DOHH2 (cell line): ENCODE data around the gene DCK.

Source experiments
- EZH2phosphoT487 ChIP-seq: fragments of 200-600 bp; sonication (generic); IDR thresholded peaks from 2 replicates; pipeline ENCODE4 v1.6.1; 2017; ENCODE audit warnings: borderline replicate concordance, mild to moderate bottlenecking, antibody characterized with exemption, low read length, moderate library complexity, mixed read lengths
- TF ChIP-seq, protein P1 (sequence below): fragments of 200-600 bp; sonication (generic); IDR thresholded peaks from one replicate; pipeline ENCODE4 v1.5.1; 2014; ENCODE audit warnings: antibody characterized with exemption, mild to moderate bottlenecking, low read depth, low read length; ENCODE audit not compliant: poor library complexity, severe bottlenecking

- TF ChIP-seq, protein P1, sequence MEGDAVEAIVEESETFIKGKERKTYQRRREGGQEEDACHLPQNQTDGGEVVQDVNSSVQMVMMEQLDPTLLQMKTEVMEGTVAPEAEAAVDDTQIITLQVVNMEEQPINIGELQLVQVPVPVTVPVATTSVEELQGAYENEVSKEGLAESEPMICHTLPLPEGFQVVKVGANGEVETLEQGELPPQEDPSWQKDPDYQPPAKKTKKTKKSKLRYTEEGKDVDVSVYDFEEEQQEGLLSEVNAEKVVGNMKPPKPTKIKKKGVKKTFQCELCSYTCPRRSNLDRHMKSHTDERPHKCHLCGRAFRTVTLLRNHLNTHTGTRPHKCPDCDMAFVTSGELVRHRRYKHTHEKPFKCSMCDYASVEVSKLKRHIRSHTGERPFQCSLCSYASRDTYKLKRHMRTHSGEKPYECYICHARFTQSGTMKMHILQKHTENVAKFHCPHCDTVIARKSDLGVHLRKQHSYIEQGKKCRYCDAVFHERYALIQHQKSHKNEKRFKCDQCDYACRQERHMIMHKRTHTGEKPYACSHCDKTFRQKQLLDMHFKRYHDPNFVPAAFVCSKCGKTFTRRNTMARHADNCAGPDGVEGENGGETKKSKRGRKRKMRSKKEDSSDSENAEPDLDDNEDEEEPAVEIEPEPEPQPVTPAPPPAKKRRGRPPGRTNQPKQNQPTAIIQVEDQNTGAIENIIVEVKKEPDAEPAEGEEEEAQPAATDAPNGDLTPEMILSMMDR, result no peak
- TF ChIP-seq EZH2phosphoT487, result no peak
These were observed 9.3 kb upstream of the DCK start for GRCh38 chr4:70984106-70984505.
